Kidney (tissue), 14 donors: ENCODE results near the gene ACTN2. TPM values are rescaled to one million over a fixed set of nuclear protein-coding genes. Genes with fewer than 3 reads are reported as not detected.

ENCODE experiments used
- DNase-seq, 5 donors: peaks; one replicate each; pipeline ENCODE4 v3.0.0-alpha.2; 2013 to 2020
- FAIRE-seq: peaks from 2 replicates; lab custom pipeline; 2012; peaks lifted over from hg19 to GRCh38; lab: Jason Lieb, UNC
- H3K27ac ChIP-seq, 2 donors: one replicate each; pipeline ENCODE4 v1.7.0; 2013; ENCODE audit warnings: low read depth in 2 of 2, low read length in 2 of 2, inconsistent platforms in 1 of 2
- H3K27me3 ChIP-seq: one replicate; pipeline ENCODE4 v1.7.1; 2013; ENCODE audit warnings: low read length, inconsistent platforms; ENCODE audit not compliant: control insufficient read depth, insufficient read depth
- H3K36me3 ChIP-seq, 3 donors: one replicate each; pipeline versions ENCODE4 v1.7.0 to v1.7.1; 2013; ENCODE audit warnings: low read length in 3 of 3, control low read depth in 1 of 3, inconsistent platforms in 1 of 3; ENCODE audit not compliant: insufficient read depth in 3 of 3, control insufficient read depth in 2 of 3
- H3K4me1 ChIP-seq, 3 donors: one replicate each; pipeline versions ENCODE4 v1.7.0 to v1.7.1; 2013; ENCODE audit warnings: low read length in 3 of 3, inconsistent platforms in 1 of 3, low read depth in 1 of 3; ENCODE audit not compliant: control insufficient read depth in 2 of 3, insufficient read depth in 2 of 3
- H3K4me3 ChIP-seq, 3 donors: one replicate each; pipeline versions ENCODE4 v1.7.0 to v1.8.1; 2013; ENCODE audit warnings: low read length in 3 of 3, control low read depth in 1 of 3, inconsistent platforms in 1 of 3
- H3K9ac ChIP-seq, 3 donors: one replicate each; pipeline versions ENCODE4 v1.7.0 to v1.7.1; 2013; ENCODE audit warnings: low read length in 3 of 3, control low read depth in 1 of 3, inconsistent platforms in 1 of 3
- H3K9me3 ChIP-seq, 3 donors: one replicate each; pipeline versions ENCODE4 v1.7.0 to v1.7.1; 2013; ENCODE audit warnings: low read length in 3 of 3, control low read depth in 1 of 3, inconsistent platforms in 1 of 3; ENCODE audit not compliant: control insufficient read depth in 2 of 3, insufficient read depth in 1 of 3
- intact Hi-C: fragments of 100-400 bp; cut with DNase I; formaldehyde crosslinking; loops from one replicate; pipeline ENCODE4 v1.11.1; 2022
- polyA plus RNA-seq: library from polyadenylated mRNA; stranded (reverse); fragments of 350-450 nt; fragmentation: Illumina TruSeq; extraction: RNeasy Lipid Tissue Mini Kit (QIAGEN cat#74804); gene quantifications from one replicate; pipeline ENCODE4 v1.2.3, GENCODE V29; 2014; ENCODE audit warnings: low read depth, low replicate concordance; ENCODE audit not compliant: insufficient read depth
- total RNA-seq: library from RNA; stranded (reverse); fragmentation: NEBNext Ultra II Directional; extraction: Animal tissue kit (Norgen Biotek cat#: 25700); gene quantifications from one replicate; pipeline ENCODE4 v1.2.1, GENCODE V29; 2021
- TF ChIP-seq, protein P1 (sequence below): IDR thresholded peaks from 3 replicates; pipeline ENCODE4 v1.5.1; 2012; ENCODE audit warnings: mild to moderate bottlenecking, moderate library complexity, borderline replicate concordance; ENCODE audit not compliant: insufficient read depth; ENCODE audit errors: extremely low read depth
- donor health status: control.
- donor health status: control.
- donor health status: control.
- donor health status: control.
- donor health status: control.
- donor health status: DM: yes; HTN: yes; CAD: no.
- donor health status: Normal renal cell carcinoma (clear cell type).

The ACTN2 gene
- total and polyA plus RNA-seq, 2 donors from 2014 or later = 0.60 to 1.6 TPM

DNA sequence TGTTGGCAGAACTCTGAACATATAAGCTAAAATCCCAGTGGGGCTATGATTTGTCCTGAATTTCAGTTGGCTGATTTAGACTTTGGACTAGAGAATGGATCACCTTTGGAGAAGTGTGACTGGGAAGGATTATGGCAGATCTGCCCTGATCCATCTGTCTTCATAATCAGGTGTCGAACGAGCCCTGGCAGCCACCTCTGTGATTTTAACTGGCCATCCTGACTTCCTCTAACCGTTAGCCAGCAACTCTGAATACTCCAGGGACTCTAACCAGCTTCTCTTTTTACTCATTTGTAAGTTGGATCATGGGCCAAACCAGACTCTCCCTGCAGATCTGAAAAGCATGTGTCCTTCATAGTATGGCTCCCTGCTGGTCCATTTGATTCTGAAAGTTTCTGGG lies 32.0 kb downstream of the ACTN2 start:
- Histone ChIP-seq H3K9me3 (no peaks in the 10 kb centered on the region), H3K4me3 (no peak overlapping the region), H3K9ac (no peak overlapping the region), H3K27me3 (no peaks in the 10 kb centered on the region), H3K27ac (no peak overlapping the region), H3K4me1 (no peaks in the 10 kb centered on the region), H3K36me3 (no peaks in the 10 kb centered on the region)
- intact Hi-C loops = no loop called here
- FAIRE-seq (no peak), DNase-seq (no peak)
- TF ChIP-seq, protein P1, sequence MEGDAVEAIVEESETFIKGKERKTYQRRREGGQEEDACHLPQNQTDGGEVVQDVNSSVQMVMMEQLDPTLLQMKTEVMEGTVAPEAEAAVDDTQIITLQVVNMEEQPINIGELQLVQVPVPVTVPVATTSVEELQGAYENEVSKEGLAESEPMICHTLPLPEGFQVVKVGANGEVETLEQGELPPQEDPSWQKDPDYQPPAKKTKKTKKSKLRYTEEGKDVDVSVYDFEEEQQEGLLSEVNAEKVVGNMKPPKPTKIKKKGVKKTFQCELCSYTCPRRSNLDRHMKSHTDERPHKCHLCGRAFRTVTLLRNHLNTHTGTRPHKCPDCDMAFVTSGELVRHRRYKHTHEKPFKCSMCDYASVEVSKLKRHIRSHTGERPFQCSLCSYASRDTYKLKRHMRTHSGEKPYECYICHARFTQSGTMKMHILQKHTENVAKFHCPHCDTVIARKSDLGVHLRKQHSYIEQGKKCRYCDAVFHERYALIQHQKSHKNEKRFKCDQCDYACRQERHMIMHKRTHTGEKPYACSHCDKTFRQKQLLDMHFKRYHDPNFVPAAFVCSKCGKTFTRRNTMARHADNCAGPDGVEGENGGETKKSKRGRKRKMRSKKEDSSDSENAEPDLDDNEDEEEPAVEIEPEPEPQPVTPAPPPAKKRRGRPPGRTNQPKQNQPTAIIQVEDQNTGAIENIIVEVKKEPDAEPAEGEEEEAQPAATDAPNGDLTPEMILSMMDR = no peak

DNA sequence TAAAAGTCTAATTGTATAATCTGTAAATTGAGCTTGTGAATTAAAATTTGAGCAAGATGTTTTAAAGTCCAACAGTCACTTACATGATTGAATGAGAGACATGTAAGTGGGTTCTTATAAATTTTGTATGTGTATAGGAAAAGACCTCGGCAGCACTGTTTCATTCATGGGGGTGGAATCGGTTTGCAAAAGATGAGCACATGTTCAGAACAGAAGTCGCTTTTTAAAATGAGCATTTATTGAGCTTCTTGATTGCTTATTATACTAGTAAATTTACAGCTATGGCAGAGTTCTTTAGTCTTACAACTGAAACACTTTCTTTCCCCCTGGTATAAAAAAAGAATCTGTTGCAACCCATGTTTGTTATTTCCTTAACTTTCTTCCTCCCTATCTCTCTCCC lies 33.9 kb downstream of the ACTN2 start:
- FAIRE-seq = no peak

DNA sequence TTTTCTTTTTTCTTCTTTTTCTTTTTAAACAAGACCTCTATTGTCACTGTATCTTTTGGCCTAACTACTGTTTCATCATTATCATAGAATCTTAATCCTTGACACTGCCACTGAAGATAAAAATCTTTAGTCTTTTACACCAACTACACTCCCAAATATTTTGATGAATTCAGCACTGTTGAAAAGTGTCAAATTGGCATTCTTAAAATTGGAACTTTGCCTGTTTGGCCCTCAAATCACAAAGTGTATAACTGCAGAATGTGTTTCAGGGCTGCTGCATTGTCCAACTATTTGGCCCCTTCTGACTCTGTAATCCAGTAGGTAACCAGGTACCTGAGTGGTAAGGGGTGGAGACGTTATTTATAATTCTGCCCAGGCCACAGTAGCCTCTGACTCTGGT lies 34.3 kb downstream of the ACTN2 start:
- no peak overlapping the region for H3K27ac ChIP-seq
- no peaks in the 10 kb centered on the region for H3K27me3 ChIP-seq
- no peaks in the 10 kb centered on the region for H3K36me3 ChIP-seq
- H3K4me3 ChIP-seq = no peak overlapping the region
- H3K9me3 ChIP-seq = peaks cover 0 to 4% (median 0%) of the 10 kb centered on the region in 3 donors
- H3K4me1 ChIP-seq = no peaks in the 10 kb centered on the region
- no peak for FAIRE-seq
- TF ChIP-seq, protein P1 = no peak
- DNase-seq = no peak
- intact Hi-C loops = no loop called here
- no peak overlapping the region for H3K9ac ChIP-seq

More for the DNA sequence above, 33.9 kb downstream of the ACTN2 start:
- Histone ChIP-seq H3K27ac (no peak overlapping the region), H3K4me3 (no peak overlapping the region), H3K9me3 (peaks cover 0 to 4% (median 0%) of the 10 kb centered on the region in 3 donors), H3K4me1 (no peaks in the 10 kb centered on the region), H3K9ac (no peak overlapping the region), H3K27me3 (no peaks in the 10 kb centered on the region), H3K36me3 (no peaks in the 10 kb centered on the region)
- no peak for DNase-seq
- intact Hi-C loops = no loop called here
- TF ChIP-seq, protein P1 = no peak

DNA sequence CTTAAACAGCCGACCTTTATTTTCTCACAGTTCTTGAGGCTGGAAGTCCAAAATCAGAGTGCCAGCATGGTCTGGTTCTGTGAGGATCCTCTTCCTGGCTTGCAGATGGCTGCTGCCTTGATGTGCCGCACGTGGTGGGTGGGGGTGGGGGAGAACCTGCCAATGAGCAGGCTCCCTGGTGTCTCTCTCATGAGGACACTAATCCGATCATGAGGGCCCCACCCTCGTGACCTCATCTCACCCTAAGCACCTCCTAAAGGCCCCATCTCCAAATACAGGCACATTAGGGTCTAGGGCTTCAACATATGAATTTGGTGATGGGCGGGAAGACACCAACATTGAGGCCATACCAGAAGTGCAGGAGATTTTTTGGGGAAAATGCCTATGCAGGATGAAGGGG lies 37.8 kb downstream of the ACTN2 start:
- TF ChIP-seq, protein P1 = no peak
- DNase-seq (no peak), FAIRE-seq (no peak)
- peaks cover 0 to 4% (median 0%) of the 10 kb centered on the region in 3 donors for H3K9me3 ChIP-seq
- no peak overlapping the region for H3K9ac ChIP-seq
- H3K27me3 ChIP-seq = no peaks in the 10 kb centered on the region
- no peak overlapping the region for H3K4me3 ChIP-seq
- intact Hi-C loops = no loop called here
- no peaks in the 10 kb centered on the region for H3K4me1 ChIP-seq
- H3K36me3 ChIP-seq = no peaks in the 10 kb centered on the region
- no peak overlapping the region for H3K27ac ChIP-seq
